NB4 (cell line): ENCODE results near the gene CLEC7A.

Experiments used
- CTCF ChIP-seq: IDR thresholded peaks from one replicate; pipeline ENCODE4 v1.5.1; 2012; ENCODE audit warnings: low read depth, low read length
- MAX ChIP-seq: IDR thresholded peaks from 2 replicates; pipeline ENCODE4 v1.6.1; 2011; ENCODE audit warnings: low read depth, low read length

GRCh38 chr12:10094646-10095395, 35.2 kb downstream of the CLEC7A start:
- TF ChIP-seq CTCF (no peak), MAX (no peak)
